LNCAP (cell line): ENCODE results near the gene CTNNAL1.

Source experiments
- TF ChIP-seq, protein P1 (sequence below): fragments of 450-650 bp; IDR thresholded peaks from 2 replicates; pipeline ENCODE4 v1.5.1; 2017; ENCODE audit warnings: mild to moderate bottlenecking

CTNNAL1 gene

DNA sequence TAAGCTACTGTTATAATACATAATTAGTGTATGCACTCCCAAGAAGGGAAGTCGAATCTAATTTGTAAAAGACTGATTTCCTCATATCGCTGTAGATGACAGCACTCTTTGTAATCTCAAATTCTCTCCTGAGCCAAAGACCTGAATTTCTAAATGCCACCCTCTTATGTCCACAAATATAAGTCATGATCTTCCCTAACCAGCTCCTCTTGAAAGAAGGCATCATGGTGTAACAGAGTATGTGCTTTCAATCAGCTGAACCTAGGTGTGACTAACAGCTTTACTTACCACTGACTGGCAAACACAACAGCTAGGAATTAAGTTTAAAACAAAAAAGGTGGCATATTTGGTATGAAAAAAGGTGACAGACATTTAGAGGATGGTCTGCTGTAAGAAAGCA, 34.0 kb upstream of the CTNNAL1 start:
- TF ChIP-seq, protein P1, sequence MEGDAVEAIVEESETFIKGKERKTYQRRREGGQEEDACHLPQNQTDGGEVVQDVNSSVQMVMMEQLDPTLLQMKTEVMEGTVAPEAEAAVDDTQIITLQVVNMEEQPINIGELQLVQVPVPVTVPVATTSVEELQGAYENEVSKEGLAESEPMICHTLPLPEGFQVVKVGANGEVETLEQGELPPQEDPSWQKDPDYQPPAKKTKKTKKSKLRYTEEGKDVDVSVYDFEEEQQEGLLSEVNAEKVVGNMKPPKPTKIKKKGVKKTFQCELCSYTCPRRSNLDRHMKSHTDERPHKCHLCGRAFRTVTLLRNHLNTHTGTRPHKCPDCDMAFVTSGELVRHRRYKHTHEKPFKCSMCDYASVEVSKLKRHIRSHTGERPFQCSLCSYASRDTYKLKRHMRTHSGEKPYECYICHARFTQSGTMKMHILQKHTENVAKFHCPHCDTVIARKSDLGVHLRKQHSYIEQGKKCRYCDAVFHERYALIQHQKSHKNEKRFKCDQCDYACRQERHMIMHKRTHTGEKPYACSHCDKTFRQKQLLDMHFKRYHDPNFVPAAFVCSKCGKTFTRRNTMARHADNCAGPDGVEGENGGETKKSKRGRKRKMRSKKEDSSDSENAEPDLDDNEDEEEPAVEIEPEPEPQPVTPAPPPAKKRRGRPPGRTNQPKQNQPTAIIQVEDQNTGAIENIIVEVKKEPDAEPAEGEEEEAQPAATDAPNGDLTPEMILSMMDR, result no peak

DNA sequence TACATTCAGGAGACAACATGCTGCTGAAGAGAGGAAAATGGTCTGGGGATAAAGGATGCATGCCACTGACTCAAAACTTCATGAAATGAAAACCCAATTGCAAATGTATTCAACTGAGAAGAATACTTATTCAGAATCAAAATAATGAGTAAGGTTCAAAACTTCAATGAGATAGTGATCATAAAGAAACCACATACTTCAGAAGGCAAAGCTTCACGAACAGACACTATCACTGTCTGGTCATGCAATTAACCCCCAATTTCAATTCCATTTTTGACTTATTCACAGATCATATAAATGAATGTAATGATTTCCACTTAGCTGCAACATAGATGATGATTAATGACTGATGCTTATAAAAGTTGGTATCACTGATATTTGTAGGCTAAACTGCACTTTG, 33.0 kb upstream of the CTNNAL1 start:
- TF ChIP-seq, protein P1, result no peak

DNA sequence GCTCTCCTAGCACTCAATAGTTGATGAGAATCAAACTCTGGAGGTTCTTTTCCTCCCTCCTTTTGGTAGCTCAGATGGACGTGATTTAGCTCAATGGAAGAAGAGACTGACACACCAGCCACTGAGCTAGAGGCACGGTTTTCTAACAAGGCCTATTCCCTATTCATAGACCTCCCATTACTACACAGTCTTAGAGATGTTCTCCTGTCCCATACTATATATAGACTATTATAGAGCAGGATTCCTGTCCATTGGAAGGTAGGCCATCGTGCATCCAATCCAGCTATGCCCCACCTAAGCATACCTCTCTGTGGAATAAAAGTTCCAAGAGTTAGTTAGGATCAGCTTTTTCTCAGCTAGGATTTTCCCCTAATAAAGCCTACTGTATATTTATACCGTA, 30.3 kb upstream of the CTNNAL1 start:
- TF ChIP-seq, protein P1, result no peak

DNA sequence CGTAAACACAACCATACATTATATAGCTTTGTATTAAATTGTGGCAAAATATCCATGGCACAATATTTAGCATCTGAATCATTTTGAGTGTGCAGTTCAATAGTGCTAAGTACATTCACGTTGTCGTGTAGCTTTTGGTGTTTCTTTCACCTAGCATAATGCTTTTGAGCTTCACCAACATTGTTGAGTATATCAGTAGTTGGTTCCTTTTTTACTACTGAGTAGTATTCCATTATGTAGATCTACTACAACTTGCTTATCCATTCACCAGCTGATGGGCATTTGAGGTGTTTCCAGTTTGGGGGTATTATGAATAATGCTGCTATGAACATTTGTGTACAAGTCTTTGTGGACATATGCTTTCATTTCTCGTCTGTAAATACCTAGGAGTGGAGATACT, 27.3 kb upstream of the CTNNAL1 start:
- TF ChIP-seq, protein P1, result no peak

DNA sequence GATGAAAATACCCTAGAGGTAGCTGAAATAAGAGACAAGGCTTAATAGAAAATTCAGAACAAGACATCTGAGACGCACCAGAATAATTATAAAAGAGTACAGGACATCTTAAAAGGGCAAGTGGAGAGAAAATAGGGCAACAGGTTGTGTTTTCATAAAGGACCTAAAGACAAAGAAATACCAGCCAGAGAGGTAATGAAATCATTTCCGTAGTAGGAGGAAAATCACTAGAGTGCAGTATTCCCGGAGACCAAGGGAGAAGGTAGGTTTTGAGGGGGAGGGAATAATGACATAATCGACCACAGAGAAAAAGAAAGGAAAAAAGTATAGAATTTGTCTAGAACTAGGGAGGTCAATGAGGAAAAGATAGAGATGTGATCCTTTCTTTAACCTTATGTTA, 26.2 kb upstream of the CTNNAL1 start:
- TF ChIP-seq, protein P1, result no peak

DNA sequence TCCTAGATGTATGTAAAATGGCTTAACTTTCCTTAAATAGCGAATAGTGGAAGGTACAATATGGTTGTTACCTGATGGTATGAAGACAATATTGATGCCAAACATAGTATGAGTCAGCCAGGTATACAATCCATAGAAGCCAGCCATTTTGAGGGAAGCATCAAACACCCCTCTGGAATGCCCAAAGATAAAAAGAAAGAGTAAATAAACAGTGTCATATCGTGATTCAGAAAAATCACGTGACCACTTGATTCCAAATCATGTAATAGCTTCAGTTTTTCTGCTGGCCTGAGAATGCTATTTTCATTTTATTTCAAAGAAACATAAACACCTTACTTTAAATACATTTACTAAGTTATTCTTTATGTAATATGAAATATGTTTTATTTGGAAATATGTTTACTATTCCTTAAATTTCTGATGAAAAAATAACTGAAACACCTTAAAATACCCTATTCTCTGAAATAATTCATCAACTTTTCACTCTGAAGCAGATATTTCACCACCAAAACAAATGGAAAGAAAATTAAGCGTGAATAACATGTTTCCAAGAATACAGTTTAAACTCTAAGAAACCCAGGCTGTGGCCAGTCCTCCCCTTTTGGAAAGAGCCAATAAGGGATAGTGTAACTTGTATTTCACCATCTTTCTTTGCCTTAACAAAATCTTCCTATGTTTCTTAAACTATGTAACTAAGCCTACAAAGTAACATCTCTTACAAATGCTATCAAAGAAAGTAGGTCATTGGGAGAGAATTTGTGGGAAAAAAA, 24.8 kb upstream of the CTNNAL1 start:
- TF ChIP-seq, protein P1, result no peak

DNA sequence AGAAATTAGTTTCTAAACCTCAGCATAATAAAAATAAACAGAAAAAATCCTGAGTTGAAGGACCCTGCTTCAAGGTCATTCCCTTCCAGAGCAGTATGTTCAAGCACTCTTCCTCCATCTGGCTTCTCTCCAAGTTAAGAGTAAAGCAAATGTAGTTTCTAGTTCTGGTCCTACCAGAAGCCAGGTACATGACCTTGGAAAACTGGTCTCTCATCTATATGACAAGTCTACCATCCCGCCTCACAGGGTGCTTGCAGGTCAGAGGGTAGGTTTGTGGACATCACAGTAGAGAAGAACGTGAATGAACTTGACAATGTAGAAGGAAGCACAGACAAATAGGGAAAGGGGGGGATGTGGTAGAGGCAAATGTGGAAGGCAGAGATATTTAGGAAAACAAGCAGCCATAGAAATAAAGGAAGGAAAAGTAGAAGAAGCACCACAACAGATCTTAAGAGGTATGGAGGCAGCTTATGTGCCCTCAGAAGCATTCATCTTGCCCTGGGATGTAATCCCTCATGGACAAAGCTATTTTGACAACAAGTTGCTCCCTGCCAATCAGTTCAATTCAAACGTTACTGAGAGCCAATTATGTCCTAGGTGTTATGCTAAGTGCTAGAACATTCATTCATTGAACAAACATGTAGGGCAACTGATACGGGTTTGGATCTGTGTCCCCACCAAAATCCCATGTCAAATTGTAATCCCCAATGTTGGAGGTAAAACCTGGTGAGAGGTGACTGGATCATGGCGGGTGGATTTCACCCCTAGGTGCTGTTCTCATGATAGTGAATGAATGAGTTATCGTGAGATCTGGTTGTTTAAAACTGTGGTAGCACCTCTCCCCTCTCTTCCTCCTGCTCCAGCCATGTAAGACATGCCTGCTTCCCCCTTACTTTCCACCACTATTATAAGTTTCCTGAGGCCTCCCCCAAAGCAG, 23.7 kb upstream of the CTNNAL1 start:
- TF ChIP-seq, protein P1, result no peak
